A673 (cell line): ENCODE results near the gene SKI.
"Not testable (repeated sequence)": the region's sequence is repeated elsewhere in the genome, so short reads cannot be mapped to it uniquely, and the experiment has no call there.

ENCODE experiments used
- EZH2 ChIP-seq: fragments of 200-600 bp; sonication (generic); IDR thresholded peaks from 2 replicates; pipeline ENCODE4 v1.6.1; 2017; ENCODE audit warnings: borderline replicate concordance, low read depth, mild to moderate bottlenecking, mixed read lengths, antibody characterized with exemption, low read length; ENCODE audit not compliant: poor library complexity, severe bottlenecking
- TF ChIP-seq, protein P1 (sequence below): fragments of 300-800, 200-600 bp; sonication (generic); conservative IDR thresholded peaks from 2 replicates; pipeline ENCODE4 v1.5.1; 2017; ENCODE audit warnings: low read depth, mild to moderate bottlenecking, antibody characterized with exemption, low read length, moderate library complexity, mixed read lengths

DNA sequence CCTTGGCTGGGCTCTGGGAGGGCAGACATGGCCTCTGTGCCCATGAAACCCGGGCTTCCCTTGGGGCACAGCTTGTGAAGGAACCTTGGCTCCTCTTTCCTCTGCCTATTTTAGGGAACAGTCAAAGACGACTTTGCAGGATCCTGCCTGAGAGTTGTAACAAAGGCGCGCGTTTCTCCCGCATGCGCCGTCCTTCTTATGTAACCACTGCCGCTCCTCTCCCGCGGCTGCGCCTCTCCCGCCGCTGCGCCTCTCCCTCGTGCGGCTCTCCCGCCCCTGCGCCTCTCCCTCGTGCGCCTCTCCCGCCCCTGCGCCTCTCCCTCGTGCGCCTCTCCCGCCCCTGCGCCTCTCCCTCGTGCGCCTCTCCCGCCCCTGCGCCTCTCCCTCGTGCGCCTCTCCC is 103.5 kb downstream of the SKI start:
- TF ChIP-seq, protein P1, sequence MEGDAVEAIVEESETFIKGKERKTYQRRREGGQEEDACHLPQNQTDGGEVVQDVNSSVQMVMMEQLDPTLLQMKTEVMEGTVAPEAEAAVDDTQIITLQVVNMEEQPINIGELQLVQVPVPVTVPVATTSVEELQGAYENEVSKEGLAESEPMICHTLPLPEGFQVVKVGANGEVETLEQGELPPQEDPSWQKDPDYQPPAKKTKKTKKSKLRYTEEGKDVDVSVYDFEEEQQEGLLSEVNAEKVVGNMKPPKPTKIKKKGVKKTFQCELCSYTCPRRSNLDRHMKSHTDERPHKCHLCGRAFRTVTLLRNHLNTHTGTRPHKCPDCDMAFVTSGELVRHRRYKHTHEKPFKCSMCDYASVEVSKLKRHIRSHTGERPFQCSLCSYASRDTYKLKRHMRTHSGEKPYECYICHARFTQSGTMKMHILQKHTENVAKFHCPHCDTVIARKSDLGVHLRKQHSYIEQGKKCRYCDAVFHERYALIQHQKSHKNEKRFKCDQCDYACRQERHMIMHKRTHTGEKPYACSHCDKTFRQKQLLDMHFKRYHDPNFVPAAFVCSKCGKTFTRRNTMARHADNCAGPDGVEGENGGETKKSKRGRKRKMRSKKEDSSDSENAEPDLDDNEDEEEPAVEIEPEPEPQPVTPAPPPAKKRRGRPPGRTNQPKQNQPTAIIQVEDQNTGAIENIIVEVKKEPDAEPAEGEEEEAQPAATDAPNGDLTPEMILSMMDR, result not testable (repeated sequence)
- TF ChIP-seq EZH2, result not testable (repeated sequence)
